NB4 (cell line): ENCODE results near the gene SLC6A11.
A peak's percentile ranks its signal among the peaks of the same experiment; 100 is the strongest.

ENCODE experiments used
- DNase-seq: peaks from one replicate; pipeline ENCODE4 v3.0.0; 2010; ENCODE audit warnings: low read depth
- H3K4me3 ChIP-seq: one replicate; pipeline ENCODE4 v1.5.1; 2011; ENCODE audit warnings: mild to moderate bottlenecking, low read depth, low read length, moderate library complexity
- CTCF ChIP-seq: IDR thresholded peaks from one replicate; pipeline ENCODE4 v1.5.1; 2012; ENCODE audit warnings: low read depth, low read length
- MYC ChIP-seq: IDR thresholded peaks from 2 replicates; pipeline ENCODE4 v1.6.1; 2011; ENCODE audit warnings: low read depth, low read length
- POLR2A ChIP-seq: IDR thresholded peaks from 2 replicates; pipeline ENCODE4 v1.6.1; 2011; ENCODE audit warnings: mild to moderate bottlenecking; ENCODE audit not compliant: insufficient read length; ENCODE audit errors: extremely low read depth
- TF ChIP-seq, protein P1 (sequence below): IDR thresholded peaks from 2 replicates; pipeline ENCODE4 v1.6.1; 2011; ENCODE audit warnings: low read depth, low read length

SLC6A11 gene

GRCh38 chr3:10964537-10965167 is 148.6 kb downstream of the SLC6A11 start:
- peak; percentile 39 for DNase-seq
- no peak overlapping the region for H3K4me3 ChIP-seq
- TF ChIP-seq POLR2A (no peak), CTCF (no peak), MYC (peak; percentile 54)
- TF ChIP-seq, protein P1, sequence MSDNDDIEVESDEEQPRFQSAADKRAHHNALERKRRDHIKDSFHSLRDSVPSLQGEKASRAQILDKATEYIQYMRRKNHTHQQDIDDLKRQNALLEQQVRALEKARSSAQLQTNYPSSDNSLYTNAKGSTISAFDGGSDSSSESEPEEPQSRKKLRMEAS = peak; percentile 75

GRCh38 chr3:10968401-10968800 is 152.4 kb downstream of the SLC6A11 start:
- no peak for DNase-seq
- H3K4me3 ChIP-seq = no peak overlapping the region
- TF ChIP-seq, protein P1 = no peak
- TF ChIP-seq CTCF (no peak), POLR2A (no peak), MYC (no peak)

GRCh38 chr3:10970306-10970960 is 154.4 kb downstream of the SLC6A11 start:
- no peak for DNase-seq
- TF ChIP-seq POLR2A (no peak), MYC (no peak), CTCF (no peak)
- TF ChIP-seq, protein P1 = no peak
- H3K4me3 ChIP-seq = no peak overlapping the region

DNA sequence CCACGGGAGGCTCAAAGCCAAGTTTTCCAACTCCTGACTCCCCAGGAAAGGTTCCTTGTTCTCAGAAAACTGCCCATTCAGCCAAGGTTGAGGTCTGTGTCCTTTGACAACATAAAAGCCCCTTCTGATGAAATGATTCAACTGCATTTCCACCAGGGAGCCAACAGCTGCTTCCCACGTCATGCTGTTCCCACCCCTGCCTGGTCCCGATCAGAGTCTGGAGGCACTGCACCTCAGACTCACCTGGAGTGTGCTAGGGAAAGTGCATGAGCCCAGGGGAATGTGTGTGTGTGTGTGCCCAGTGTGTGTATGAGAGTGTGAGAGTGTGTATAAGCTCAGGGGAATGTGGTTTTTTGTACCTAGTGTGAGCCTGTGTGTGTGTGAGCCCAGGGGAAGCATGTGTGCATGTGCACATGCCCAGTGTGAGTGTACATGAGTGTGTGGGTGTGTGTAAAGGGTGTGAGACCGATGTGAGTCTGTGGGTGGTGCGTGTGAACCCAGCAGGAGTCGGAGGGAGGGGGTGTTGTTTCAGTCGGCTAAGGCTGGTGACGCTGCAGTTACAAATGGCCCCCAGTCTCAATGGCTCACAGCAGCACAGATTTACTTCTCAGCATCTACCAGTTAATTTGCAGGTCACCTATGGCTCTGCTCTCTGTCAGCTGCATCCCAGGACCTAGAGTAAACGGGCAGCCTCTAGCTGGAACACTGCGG is 156.2 kb downstream of the SLC6A11 start:
- TF ChIP-seq, protein P1 = no peak
- TF ChIP-seq CTCF (no peak), MYC (no peak), POLR2A (no peak)
- DNase-seq = no peak
- no peak overlapping the region for H3K4me3 ChIP-seq

DNA sequence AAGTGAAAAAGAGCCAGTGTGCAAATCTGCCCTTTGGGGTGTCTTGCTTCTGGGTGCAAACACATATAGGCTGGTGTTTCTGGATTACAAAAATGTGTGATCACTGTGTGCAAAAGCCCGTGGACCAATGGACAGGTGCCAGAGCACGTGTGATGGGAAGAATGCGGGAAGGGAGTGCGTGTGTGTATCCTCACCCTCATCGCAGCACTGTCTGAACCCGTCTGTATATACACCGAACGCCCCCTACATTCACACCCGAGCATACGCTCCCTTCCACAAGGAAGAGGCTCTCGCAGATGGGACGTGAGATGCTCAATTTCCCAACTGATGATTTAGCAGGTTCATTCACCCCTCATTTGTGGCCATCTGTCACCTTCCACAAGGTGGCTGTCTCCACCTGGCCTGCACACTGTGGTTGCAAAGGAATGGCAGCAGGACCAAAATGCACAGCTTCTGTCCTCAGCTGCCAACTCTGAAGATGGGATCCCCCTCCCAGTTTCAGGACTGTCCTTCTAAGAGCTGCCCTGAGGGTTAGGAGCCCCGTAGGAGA is 157.1 kb downstream of the SLC6A11 start:
- TF ChIP-seq, protein P1 = no peak
- TF ChIP-seq POLR2A (no peak), MYC (no peak), CTCF (no peak)
- DNase-seq = no peak

More for the DNA sequence above, 157.1 kb downstream of the SLC6A11 start:
- H3K4me3 ChIP-seq = no peak overlapping the region
